H1 (cell line): ENCODE measurements around the gene GFAP. TPM values are rescaled to one million over a fixed set of nuclear protein-coding genes. Genes with fewer than 3 reads are reported as not detected.

Source experiments
- CTCF ChIA-PET: fragments of 300-600 bp; sonication (Branson Sonifier 250); formaldehyde crosslinking; loops from one replicate; lab custom pipeline; 2021; ENCODE audit not compliant: partially characterized antibody; lab: Charles Lee
- POLR2A ChIA-PET: fragments of 300-600 bp; sonication (Branson Sonifier 250); formaldehyde crosslinking; loops from one replicate; lab custom pipeline; 2021; ENCODE audit warnings: inconsistent platforms; ENCODE audit not compliant: partially characterized antibody; lab: Charles Lee
- DNase-seq, 2 experiments: peaks; one replicate each; pipeline versions ENCODE4 v3.0.0 to v3.0.0-alpha.2; 2010 to 2022; ENCODE audit warnings: low spot score in 2 of 2, low read depth in 1 of 2, mixed read lengths in 1 of 2
- FAIRE-seq: peaks from 2 replicates; lab custom pipeline; 2011; peaks lifted over from hg19 to GRCh38; lab: Jason Lieb, UNC
- H2AFZ ChIP-seq: 2 replicates; pipeline ENCODE4 v1.8.1; 2012; ENCODE audit warnings: low read length, inconsistent platforms
- H2AK5ac ChIP-seq: 2 replicates; pipeline ENCODE4 v1.6.1; 2013; ENCODE audit warnings: low read depth, low read length
- H2BK120ac ChIP-seq: replicated peaks from 2 replicates; pipeline ENCODE3; 2013; ENCODE audit warnings: low read depth, low read length, inconsistent platforms
- H2BK12ac ChIP-seq: 2 replicates; pipeline ENCODE4 v1.6.1; 2013; ENCODE audit warnings: low read depth, low read length
- H2BK15ac ChIP-seq: 2 replicates; pipeline ENCODE4 v1.6.1; 2013; ENCODE audit warnings: low read length
- H2BK20ac ChIP-seq: 2 replicates; pipeline ENCODE4 v1.6.1; 2013; ENCODE audit warnings: low read length
- H2BK5ac ChIP-seq: 2 replicates; pipeline ENCODE4 v1.6.1; 2013; ENCODE audit warnings: low read depth, low read length
- H3K14ac ChIP-seq: 2 replicates; pipeline ENCODE4 v1.6.1; 2013; ENCODE audit warnings: inconsistent platforms; ENCODE audit not compliant: insufficient read length
- H3K18ac ChIP-seq: 2 replicates; pipeline ENCODE4 v1.6.1; 2013; ENCODE audit warnings: low read length; ENCODE audit errors: extremely low read depth
- H3K23ac ChIP-seq: 2 replicates; pipeline ENCODE4 v1.6.1; 2013; ENCODE audit warnings: inconsistent platforms; ENCODE audit not compliant: insufficient read length
- H3K23me2 ChIP-seq: 2 replicates; pipeline ENCODE4 v1.6.1; 2013; ENCODE audit warnings: low read depth, low read length
- H3K27ac ChIP-seq: 2 replicates; pipeline ENCODE4 v1.6.1; 2011; ENCODE audit warnings: low read depth, low read length, inconsistent platforms
- H3K27me3 ChIP-seq, 4 experiments: replicated peaks in 1 of 4; 1 replicate in 1 of 4; 2 replicates in 3 of 4; pipeline versions ENCODE4 v1.6.1 to v1.8.1; 2011 to 2013; ENCODE audit warnings: low read length in 3 of 4, mild to moderate bottlenecking in 3 of 4, inconsistent platforms in 2 of 4, mixed read lengths in 2 of 4, moderate library complexity in 1 of 4; ENCODE audit not compliant: control insufficient read depth in 3 of 4, insufficient read depth in 3 of 4; ENCODE audit errors: extremely low read depth in 1 of 4
- H3K36me3 ChIP-seq, 4 experiments: 2 replicates each; pipeline versions ENCODE4 v1.6.1 to v1.8.1; 2011 to 2013; ENCODE audit warnings: mild to moderate bottlenecking in 4 of 4, low read length in 3 of 4, moderate library complexity in 2 of 4, control low read depth in 1 of 4, inconsistent platforms in 1 of 4; ENCODE audit not compliant: insufficient read depth in 4 of 4, control insufficient read depth in 2 of 4
- H3K4ac ChIP-seq: replicated peaks from 2 replicates; pipeline ENCODE3; 2013; ENCODE audit warnings: low read length, low read depth, mixed read lengths, inconsistent platforms; ENCODE audit not compliant: insufficient read length
- H3K4me1 ChIP-seq, 4 experiments: replicated peaks in 1 of 4; 1 replicate in 1 of 4; 2 replicates in 3 of 4; pipeline versions ENCODE4 v1.6.1 to v1.8.1; 2011 to 2013; ENCODE audit warnings: low read length in 3 of 4, inconsistent platforms in 2 of 4, mixed read lengths in 1 of 4; ENCODE audit not compliant: insufficient read depth in 4 of 4, control insufficient read depth in 3 of 4
- H3K4me2 ChIP-seq, 2 experiments: 2 replicates each; pipeline versions ENCODE4 v1.6.1 to v1.8.1; 2011 to 2013; ENCODE audit warnings: low read depth in 2 of 2, low read length in 2 of 2, control low read depth in 1 of 2, inconsistent platforms in 1 of 2, mild to moderate bottlenecking in 1 of 2; ENCODE audit not compliant: insufficient read depth in 1 of 2
- H3K4me3 ChIP-seq, 4 experiments: fragments of 200-600, 300-600 bp in 1 of 4; sonication (generic), shearing (Covaris generic), sonication (Bioruptor Twin) in 1 of 4; 2 replicates each; pipeline versions ENCODE4 v1.5.1 to v1.8.1; 2011 to 2016; ENCODE audit warnings: low read length in 4 of 4, low read depth in 3 of 4, control low read depth in 2 of 4, inconsistent platforms in 2 of 4, mild to moderate bottlenecking in 2 of 4, mixed read lengths in 1 of 4, moderate library complexity in 1 of 4; ENCODE audit not compliant: insufficient read depth in 2 of 4; ENCODE audit errors: extremely low read depth in 1 of 4
- H3K56ac ChIP-seq: replicated peaks from 2 replicates; pipeline ENCODE3; 2013; ENCODE audit warnings: low read depth, mild to moderate bottlenecking, mixed read lengths, low read length, inconsistent platforms; ENCODE audit not compliant: insufficient read length
- H3K79me1 ChIP-seq: 2 replicates; pipeline ENCODE4 v1.6.1; 2013; ENCODE audit warnings: low read depth, low read length, control low read depth
- H3K79me2 ChIP-seq, 2 experiments: 2 replicates each; pipeline versions ENCODE4 v1.6.1 to v1.8.1; 2012 to 2013; ENCODE audit warnings: low read length in 2 of 2, mild to moderate bottlenecking in 2 of 2, inconsistent platforms in 1 of 2; ENCODE audit not compliant: insufficient read depth in 2 of 2, control insufficient read depth in 1 of 2
- H3K9ac ChIP-seq, 4 experiments: replicated peaks in 1 of 4; 1 replicate in 1 of 4; 2 replicates in 3 of 4; pipeline versions ENCODE4 v1.6.1 to v1.8.1; 2011 to 2013; ENCODE audit warnings: low read depth in 3 of 4, low read length in 3 of 4, control low read depth in 2 of 4, mild to moderate bottlenecking in 2 of 4, moderate library complexity in 2 of 4, inconsistent platforms in 1 of 4; ENCODE audit errors: extremely low read depth in 1 of 4
- H3K9me3 ChIP-seq, 2 experiments: 2 replicates each; pipeline versions ENCODE4 v1.6.1 to v1.8.1; 2012 to 2013; ENCODE audit warnings: mild to moderate bottlenecking in 2 of 2, moderate library complexity in 2 of 2, control low read depth in 1 of 2, inconsistent platforms in 1 of 2, low read depth in 1 of 2, low read length in 1 of 2, mixed read lengths in 1 of 2; ENCODE audit not compliant: insufficient read depth in 2 of 2
- H4K20me1 ChIP-seq, 2 experiments: replicated peaks in 1 of 2; 2 replicates each; pipeline versions ENCODE3 to v1.8.1; 2011 to 2013; ENCODE audit warnings: inconsistent platforms in 2 of 2, low read length in 2 of 2, mild to moderate bottlenecking in 1 of 2; ENCODE audit not compliant: insufficient read depth in 2 of 2, control insufficient read depth in 1 of 2
- H4K5ac ChIP-seq: 2 replicates; pipeline ENCODE4 v1.6.1; 2013; ENCODE audit warnings: low read length, low read depth, mixed read lengths, inconsistent platforms; ENCODE audit not compliant: insufficient read length
- H4K8ac ChIP-seq: 2 replicates; pipeline ENCODE4 v1.8.0; 2013; ENCODE audit warnings: mild to moderate bottlenecking, moderate library complexity, low read length, inconsistent platforms; ENCODE audit not compliant: insufficient read depth; ENCODE audit errors: extremely low read depth
- H4K91ac ChIP-seq: replicated peaks from 2 replicates; pipeline ENCODE3; 2013; ENCODE audit warnings: low read length, mixed read lengths, inconsistent platforms; ENCODE audit not compliant: insufficient read length
- BRCA1 ChIP-seq: IDR thresholded peaks from 2 replicates; pipeline ENCODE4 v1.6.1; 2012; ENCODE audit warnings: low read depth, low read length, improper control_type of control experiment
- CBX5 ChIP-seq: fragments of 300-800, 300-1000 bp; sonication (generic); IDR thresholded peaks from 2 replicates; pipeline ENCODE4 v1.7.1; 2016; ENCODE audit warnings: antibody characterized with exemption, low read length, low read depth
- CEBPB ChIP-seq: IDR thresholded peaks from 2 replicates; pipeline ENCODE4 v1.6.1; 2012; ENCODE audit warnings: low read depth, low read length
- CHD2 ChIP-seq: IDR thresholded peaks from 2 replicates; pipeline ENCODE4 v1.6.1; 2012; ENCODE audit warnings: low read length, improper control_type of control experiment
- FOSL1 ChIP-seq: IDR thresholded peaks from 2 replicates; pipeline ENCODE4 v1.6.1; 2011; ENCODE audit warnings: mild to moderate bottlenecking, low read depth, low read length, moderate library complexity; ENCODE audit not compliant: insufficient read depth
- GABPA ChIP-seq: IDR thresholded peaks from 2 replicates; pipeline ENCODE4 v1.6.1; 2011; ENCODE audit warnings: mild to moderate bottlenecking, low read length, moderate library complexity, borderline replicate concordance; ENCODE audit not compliant: insufficient read depth
- GTF2F1 ChIP-seq: IDR thresholded peaks from 2 replicates; pipeline ENCODE4 v1.6.1; 2012; ENCODE audit warnings: low read depth, low read length, improper control_type of control experiment, borderline replicate concordance
- JUND ChIP-seq: IDR thresholded peaks from 2 replicates; pipeline ENCODE4 v1.6.1; 2011; ENCODE audit warnings: mild to moderate bottlenecking, improper control_type of control experiment, low read length
- NRF1 ChIP-seq: IDR thresholded peaks from 2 replicates; pipeline ENCODE4 v1.6.1; 2011; ENCODE audit warnings: mild to moderate bottlenecking, low read depth, low read length, improper control_type of control experiment
- POU5F1 ChIP-seq: IDR thresholded peaks from 2 replicates; pipeline ENCODE4 v1.6.1; 2011; ENCODE audit warnings: low read depth, mild to moderate bottlenecking, low read length, moderate library complexity
- RAD21 ChIP-seq, 2 experiments: IDR thresholded peaks in 1 of 2; conservative IDR thresholded peaks in 1 of 2; 2 replicates each; pipeline ENCODE4 v1.6.1; 2011; ENCODE audit warnings: low read depth in 2 of 2, low read length in 2 of 2, improper control_type of control experiment in 1 of 2, inconsistent platforms in 1 of 2, mild to moderate bottlenecking in 1 of 2, moderate library complexity in 1 of 2
- SAP30 ChIP-seq: fragments of 300-600 bp; sonication (generic); IDR thresholded peaks from 2 replicates; pipeline ENCODE4 v1.7.1; 2012; ENCODE audit warnings: low read length, moderate library complexity, mild to moderate bottlenecking, inconsistent platforms; ENCODE audit not compliant: insufficient read depth, insufficient replicate concordance
- SP1 ChIP-seq: IDR thresholded peaks from 2 replicates; pipeline ENCODE4 v1.6.1; 2011; ENCODE audit warnings: low read depth, low read length
- SRF ChIP-seq: IDR thresholded peaks from 2 replicates; pipeline ENCODE4 v1.6.1; 2011; ENCODE audit warnings: mild to moderate bottlenecking, low read depth, low read length, moderate library complexity
- TCF12 ChIP-seq: IDR thresholded peaks from 2 replicates; pipeline ENCODE4 v1.6.1; 2011; ENCODE audit warnings: low read depth, mild to moderate bottlenecking, low read length
- WGBS, 2 experiments: shearing (Covaris generic) in 1 of 2; methylation state at CpG; one replicate each; pipeline versions ENCODE4 v1.1.6 to v1.1.7; 2013 to 2015; ENCODE audit warnings: low lambda C conversion rate in 2 of 2, mixed read lengths in 2 of 2, inconsistent platforms in 1 of 2, low coverage in 1 of 2, missing lambda C conversion rate in 1 of 2; ENCODE audit not compliant: insufficient replicate concordance in 2 of 2, insufficient coverage in 1 of 2, insufficient read length in 1 of 2; ENCODE audit errors: extremely low coverage in 1 of 2, missing lambda C conversion rate in 1 of 2; 5-methylcytosine and 5-hydroxymethylcytosine counted together
- polyA plus RNA-seq, 7 experiments: library from polyadenylated mRNA; depleted of rRNA in 3 of 7; stranded (reverse) in 5 of 7; unstranded in 2 of 7; fragments of >200 nt in 5 of 7; fragments of 200-250 nt in 2 of 7; gene quantifications; 1 replicate in 5 of 7; 2 replicates in 1 of 7; 4 replicates in 1 of 7; pipeline versions ENCODE4 v1.2.1 to v1.2.3, GENCODE V29; 2011 to 2013; ENCODE audit warnings: missing spikeins in 2 of 7, mixed read lengths in 2 of 7
- total RNA-seq: library from RNA; stranded (reverse); fragmentation: NEBNext Ultra II Directional; extraction: Animal tissue kit (Norgen Biotek cat#: 25700); gene quantifications from 2 replicates; pipeline ENCODE4 v1.2.1, GENCODE V29; 2021

Gene GFAP
- total and polyA plus RNA-seq, 2 of the 8 experiments (the other 6 are each of a cell fraction or from before 2014, with no cell fraction given): 1.3 to 1.5 TPM

GRCh38 chr17:44859701-44860100 lies 55.6 kb downstream of the GFAP start:
- H3K9me3 ChIP-seq: no peaks in the 10 kb centered on the region
- H3K14ac ChIP-seq: no peak overlapping the region
- POLR2A ChIA-PET: interaction anchor here (1.5 to 3.0 kb wide), 2 partner anchors 10 to 30 kb away, joined by 7 read pairs; partner anchors contain the start of gene GJC1
- H2BK120ac ChIP-seq: no peak overlapping the region
- CTCF ChIA-PET: interaction anchor here (1.6 to 28.4 kb wide), 4 partner anchors 14 to 85 kb away, joined by 3 to 577 read pairs (median 148); partner anchors contain the start of gene HIGD1B
- peaks cover 40 to 87% (median 65%) of the 10 kb centered on the region in 4 experiments for H3K36me3 ChIP-seq
- no peak overlapping the region for H2BK5ac ChIP-seq
- peak overlapping the region; percentile 59; the same call in 1 of the 2 replicates for H4K8ac ChIP-seq
- no peak overlapping the region for H2AFZ ChIP-seq
- H2BK15ac ChIP-seq: no peak overlapping the region
- no peak overlapping the region for H4K91ac ChIP-seq
- H3K23me2 ChIP-seq: no peaks in the 10 kb centered on the region
- H2AK5ac ChIP-seq: no peak overlapping the region
- no peaks in the 10 kb centered on the region for H3K27me3 ChIP-seq
- no peaks in the 10 kb centered on the region; the same call in 1 of the 2 replicates for H3K79me1 ChIP-seq
- H3K4ac ChIP-seq: no peak overlapping the region
- H3K79me2 ChIP-seq: no peaks in the 10 kb centered on the region
- H4K20me1 ChIP-seq: no peaks in the 10 kb centered on the region
- no peak overlapping the region for H3K4me3 ChIP-seq
- H3K18ac ChIP-seq: no peak overlapping the region
- no peaks in the 10 kb centered on the region for H3K4me1 ChIP-seq
- no peak overlapping the region for H3K23ac ChIP-seq
- H3K27ac ChIP-seq: no peak overlapping the region; the same call in 1 of the 2 replicates
- no peak overlapping the region for H2BK20ac ChIP-seq
- DNase-seq (no peak), FAIRE-seq (no peak)
- no peak overlapping the region for H3K9ac ChIP-seq
- WGBS, 2 experiments: 95% methylated on average over 5 of the region's 5 CpGs; no CpG with 5 or more reads in 1 of the 2 experiments
- H4K5ac ChIP-seq: no peak overlapping the region
- no peak overlapping the region for H3K56ac ChIP-seq
- no peak overlapping the region for H2BK12ac ChIP-seq
- H3K4me2 ChIP-seq: no peak overlapping the region
- TF ChIP-seq CBX5 (no peak), SRF (no peak), NRF1 (no peak), FOSL1 (no peak), POU5F1 (no peak), BRCA1 (no peak), CEBPB (no peak), SAP30 (no peak), JUND (no peak), RAD21 (IDR thresholded peaks at IDR 0.05 in 1 of 2, conservative IDR thresholded peaks at IDR 0.05 in 1 of 2; ENCODE audit: low read depth in 2 of 2, low read length in 2 of 2) (no peak), TCF12 (no peak), GABPA (no peak), GTF2F1 (no peak), SP1 (no peak), CHD2 (no peak)
